C4-2B (cell line): ENCODE results near the gene ADAMTSL1.

Experiments used
- H3K27ac ChIP-seq: fragments of 450-650 bp; 2 replicates; pipeline ENCODE4 v1.5.1; 2017
- ZFX ChIP-seq: fragments of 450-650 bp; IDR thresholded peaks from 2 replicates; pipeline ENCODE4 v1.6.1; 2017
- TF ChIP-seq, protein P1 (sequence below): fragments of 450-650 bp; conservative IDR thresholded peaks from 2 replicates; pipeline ENCODE4 v1.5.1; 2017; ENCODE audit warnings: mild to moderate bottlenecking

ADAMTSL1 gene

DNA sequence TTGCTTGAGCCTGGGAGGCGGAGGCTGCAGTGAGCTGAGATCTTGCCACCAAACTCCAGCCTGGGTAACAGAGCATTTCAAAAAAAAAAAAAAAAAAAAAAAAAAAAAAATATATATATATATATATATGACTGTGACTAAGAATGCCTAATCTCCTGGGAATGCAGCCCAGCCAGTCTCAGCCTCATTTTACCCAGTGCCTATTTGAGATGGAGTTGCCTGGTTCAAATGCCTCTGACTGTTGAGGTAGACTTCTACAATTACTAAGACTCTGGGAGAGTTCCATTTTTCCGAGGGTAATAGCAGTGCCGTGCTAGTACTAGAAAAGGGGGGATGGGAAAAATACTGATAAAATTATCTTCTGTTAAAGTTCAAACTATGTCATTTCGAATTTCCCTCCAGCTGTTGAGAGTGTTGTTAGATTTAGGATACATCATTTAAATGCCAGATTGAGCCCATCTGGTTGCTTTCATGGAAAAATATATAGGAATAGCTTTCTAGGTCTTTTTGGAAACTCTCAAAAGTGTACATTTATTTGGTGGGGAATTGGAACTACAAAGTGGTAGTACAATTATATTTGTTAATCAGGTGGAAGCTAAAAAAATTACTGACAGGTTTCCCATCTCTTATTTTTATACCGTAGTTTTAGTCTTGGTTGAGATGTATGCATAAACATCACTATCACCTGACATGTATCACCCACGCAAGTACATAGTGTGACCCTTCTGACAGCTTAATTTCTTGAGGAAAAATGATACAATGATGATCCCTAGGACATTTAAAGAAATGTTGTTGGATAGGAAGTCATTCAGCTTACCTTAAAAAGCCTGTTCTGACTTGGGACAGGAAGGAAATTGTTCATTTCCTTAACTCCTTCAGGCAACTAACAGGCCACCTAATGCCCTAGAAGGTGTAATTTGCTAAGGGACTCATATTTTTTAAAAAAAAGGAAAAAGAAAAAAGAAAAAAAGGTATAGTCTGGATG lies 214.9 kb downstream of the ADAMTSL1 start:
- TF ChIP-seq ZFX, result no peak
- TF ChIP-seq, protein P1, sequence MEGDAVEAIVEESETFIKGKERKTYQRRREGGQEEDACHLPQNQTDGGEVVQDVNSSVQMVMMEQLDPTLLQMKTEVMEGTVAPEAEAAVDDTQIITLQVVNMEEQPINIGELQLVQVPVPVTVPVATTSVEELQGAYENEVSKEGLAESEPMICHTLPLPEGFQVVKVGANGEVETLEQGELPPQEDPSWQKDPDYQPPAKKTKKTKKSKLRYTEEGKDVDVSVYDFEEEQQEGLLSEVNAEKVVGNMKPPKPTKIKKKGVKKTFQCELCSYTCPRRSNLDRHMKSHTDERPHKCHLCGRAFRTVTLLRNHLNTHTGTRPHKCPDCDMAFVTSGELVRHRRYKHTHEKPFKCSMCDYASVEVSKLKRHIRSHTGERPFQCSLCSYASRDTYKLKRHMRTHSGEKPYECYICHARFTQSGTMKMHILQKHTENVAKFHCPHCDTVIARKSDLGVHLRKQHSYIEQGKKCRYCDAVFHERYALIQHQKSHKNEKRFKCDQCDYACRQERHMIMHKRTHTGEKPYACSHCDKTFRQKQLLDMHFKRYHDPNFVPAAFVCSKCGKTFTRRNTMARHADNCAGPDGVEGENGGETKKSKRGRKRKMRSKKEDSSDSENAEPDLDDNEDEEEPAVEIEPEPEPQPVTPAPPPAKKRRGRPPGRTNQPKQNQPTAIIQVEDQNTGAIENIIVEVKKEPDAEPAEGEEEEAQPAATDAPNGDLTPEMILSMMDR, result no peak
- H3K27ac ChIP-seq, result no peak overlapping the region

DNA sequence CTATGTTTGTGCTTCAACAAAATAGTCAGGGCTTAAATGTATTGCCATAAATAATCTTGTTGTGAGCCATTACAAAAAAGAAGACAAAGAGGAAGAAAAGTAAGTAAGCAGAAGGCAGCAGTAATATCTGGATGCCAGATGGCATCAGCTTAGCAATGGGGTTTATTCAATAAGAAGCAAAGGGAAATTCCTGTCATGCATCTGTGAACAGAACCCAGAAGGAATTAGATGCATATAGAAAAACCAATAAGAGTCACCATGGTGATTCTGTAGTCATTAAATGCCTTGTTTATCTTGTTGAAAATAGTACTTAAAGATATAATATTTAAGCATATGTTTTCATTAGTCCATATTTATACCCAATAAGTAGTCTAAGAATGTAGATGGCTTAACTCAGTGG lies 216.0 kb downstream of the ADAMTSL1 start:
- H3K27ac ChIP-seq, result no peak overlapping the region
- no peak for TF ChIP-seq ZFX
- TF ChIP-seq, protein P1, result no peak

DNA sequence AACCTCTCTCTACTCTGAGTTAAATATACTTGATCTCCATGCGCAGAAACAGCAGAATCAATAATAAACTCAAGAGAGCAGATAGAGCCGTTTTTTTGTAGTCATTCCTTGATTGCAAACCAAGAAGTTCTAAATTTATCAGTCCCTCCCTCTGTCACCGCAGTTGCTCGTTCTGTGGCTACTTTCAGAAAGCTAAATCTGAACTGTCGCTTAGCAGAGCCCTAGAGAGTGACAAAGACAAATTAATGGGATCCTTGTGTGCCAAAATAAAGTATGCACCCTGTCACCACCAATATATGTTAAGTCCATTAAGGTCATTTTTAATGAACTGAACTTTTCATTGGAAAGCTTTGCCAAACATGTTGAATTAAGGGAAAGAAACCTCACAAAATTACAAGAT lies 218.3 kb downstream of the ADAMTSL1 start:
- H3K27ac ChIP-seq, result no peak overlapping the region
- TF ChIP-seq ZFX, result no peak
- TF ChIP-seq, protein P1, result no peak

DNA sequence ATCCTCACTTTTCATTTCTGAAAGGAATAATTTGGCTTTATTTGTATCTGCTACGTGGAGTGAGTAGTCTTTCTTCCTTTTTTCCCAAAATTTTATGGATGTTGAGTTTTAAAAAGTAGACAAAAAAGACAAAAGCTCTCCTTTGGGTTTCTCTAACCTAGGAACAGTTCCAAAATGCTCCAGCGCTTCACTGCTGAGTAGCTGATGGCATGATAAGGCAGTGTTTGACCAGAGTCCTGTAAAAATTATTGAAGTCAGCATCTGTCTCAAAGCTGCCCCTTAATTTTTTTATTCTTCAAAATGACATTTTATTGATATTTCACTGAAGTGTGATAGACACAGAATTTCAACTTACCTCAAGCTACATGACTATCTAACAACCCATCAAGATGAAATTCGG lies 219.0 kb downstream of the ADAMTSL1 start:
- no peak overlapping the region for H3K27ac ChIP-seq
- TF ChIP-seq, protein P1, result no peak
- TF ChIP-seq ZFX, result no peak

DNA sequence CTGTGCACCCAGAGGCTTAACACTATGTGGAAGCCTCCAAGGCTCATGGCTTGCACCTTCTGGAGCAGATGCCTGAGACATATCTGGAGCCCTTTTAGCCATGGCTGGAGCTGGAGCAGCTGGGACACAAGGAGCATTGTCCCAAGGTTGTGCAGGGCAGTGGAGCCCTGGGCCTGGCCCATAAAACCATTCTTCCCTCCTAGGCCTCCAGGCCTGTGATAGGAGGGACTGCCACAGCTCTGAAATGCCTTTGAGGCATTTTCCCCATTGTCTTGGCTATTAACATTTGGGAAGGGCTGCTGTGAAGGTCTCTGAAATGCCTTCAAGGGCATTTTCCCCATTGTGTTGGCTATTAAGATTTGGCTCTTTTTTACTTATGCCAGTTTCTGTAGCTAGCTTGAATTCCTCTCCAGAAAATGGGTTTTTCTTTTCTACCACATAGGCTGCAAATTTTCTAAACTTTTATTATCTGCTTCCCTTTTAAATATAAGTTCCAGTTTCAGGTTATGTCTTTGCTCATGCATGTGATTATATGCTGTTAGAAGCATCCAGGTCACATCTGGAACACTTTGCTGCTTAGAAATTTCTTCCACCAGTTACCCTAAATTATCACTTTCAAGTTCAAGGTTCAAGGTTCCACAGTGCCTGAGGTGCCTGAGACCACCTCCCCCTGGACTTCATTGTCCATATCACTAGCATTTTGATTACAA lies 221.2 kb downstream of the ADAMTSL1 start:
- no peak overlapping the region for H3K27ac ChIP-seq
- TF ChIP-seq ZFX, result no peak
- TF ChIP-seq, protein P1, result no peak

DNA sequence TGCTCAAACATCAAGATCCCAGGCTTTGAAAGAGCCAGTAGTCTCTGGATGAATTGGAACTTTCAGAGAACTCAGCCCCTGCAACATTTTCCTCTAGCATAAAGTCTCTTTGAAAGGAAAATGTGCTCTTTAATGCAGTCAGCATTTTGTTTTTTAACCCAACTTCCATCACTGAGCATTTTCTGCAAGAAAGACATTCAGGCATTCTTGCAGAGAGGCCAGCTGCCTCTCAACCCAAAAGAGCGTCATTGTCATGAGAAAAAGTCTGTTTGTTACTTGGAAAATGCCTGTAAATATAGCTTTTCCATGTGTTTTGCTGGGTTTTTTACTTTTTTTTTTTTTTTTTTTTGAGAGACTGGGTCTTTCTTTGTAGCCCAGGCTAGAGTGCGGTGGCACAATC lies 225.0 kb downstream of the ADAMTSL1 start:
- H3K27ac ChIP-seq, result no peak overlapping the region
- TF ChIP-seq, protein P1, result no peak
- TF ChIP-seq ZFX, result no peak

DNA sequence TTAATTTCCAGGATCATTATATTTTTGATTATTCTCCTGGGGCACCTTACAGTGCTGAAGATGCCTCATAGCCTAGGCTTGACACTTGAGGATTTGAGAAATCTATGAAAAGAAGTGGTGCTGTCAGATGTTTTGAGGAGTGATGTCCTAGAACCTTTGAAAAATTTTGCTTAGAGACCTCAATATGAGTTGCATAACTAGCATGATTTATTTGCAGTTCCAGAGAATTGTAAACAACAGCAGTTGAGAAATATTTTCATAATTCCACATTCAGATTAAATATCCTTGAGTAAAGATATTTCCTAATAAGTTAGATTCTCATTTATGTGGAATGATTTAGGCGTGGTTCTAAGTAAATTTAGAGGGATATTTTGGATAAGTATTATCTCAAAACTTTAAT lies 225.8 kb downstream of the ADAMTSL1 start:
- no peak for TF ChIP-seq ZFX
- TF ChIP-seq, protein P1, result no peak
- no peak overlapping the region for H3K27ac ChIP-seq
